WTC11 (cell line): ENCODE results near the gene HDAC8. TPM values are rescaled to one million over a fixed set of nuclear protein-coding genes. Genes with fewer than 3 reads are reported as not detected.

Experiments
- ATAC-seq: fragments of 200-7000 bp; cut with Tn5 transposase; 2 replicates; pipeline ENCODE4 v1.10.0; 2021; ENCODE audit warnings: mild to moderate bottlenecking, moderate library complexity
- CTCF ChIA-PET: fragments of 300-600 bp; sonication (Branson Sonifier 250); formaldehyde crosslinking; loops from one replicate; lab custom pipeline; 2021; ENCODE audit warnings: antibody characterized with exemption; lab: Charles Lee
- POLR2A ChIA-PET: fragments of 350-600 bp; sonication (Branson Sonifier 250); formaldehyde crosslinking; loops from one replicate; lab custom pipeline; 2021; ENCODE audit warnings: antibody characterized with exemption; lab: Charles Lee
- DNase-seq: peaks from one replicate; pipeline ENCODE4 v3.0.0; 2021; ENCODE audit warnings: low spot score
- H3K27ac Mint-ChIP-seq: 2 replicates; pipeline ENCODE4 v1.8.0; 2021; ENCODE audit warnings: mixed read lengths
- H3K27me3 Mint-ChIP-seq: 2 replicates; pipeline ENCODE4 v1.8.0; 2021; ENCODE audit warnings: low read depth, mild to moderate bottlenecking, moderate library complexity, mixed read lengths
- H3K36me3 Mint-ChIP-seq: 2 replicates; pipeline ENCODE4 v1.8.0; 2021; ENCODE audit warnings: mixed read lengths
- H3K4me1 Mint-ChIP-seq: 2 replicates; pipeline ENCODE4 v1.8.0; 2022; ENCODE audit warnings: mixed read lengths
- H3K4me3 Mint-ChIP-seq: 2 replicates; pipeline ENCODE4 v1.8.0; 2021; ENCODE audit warnings: mild to moderate bottlenecking, moderate library complexity, mixed read lengths
- H3K9me3 Mint-ChIP-seq: 2 replicates; pipeline ENCODE4 v1.8.0; 2021; ENCODE audit warnings: mixed read lengths
- ATF1 ChIP-seq: sonication (generic); formaldehyde crosslinking; IDR thresholded peaks from 2 replicates; pipeline ENCODE4 v1.8.1; 2023; ENCODE audit warnings: mild to moderate bottlenecking, moderate library complexity, missing genetic modification reagents
- ATF2 ChIP-seq: sonication (generic); formaldehyde crosslinking; IDR thresholded peaks from 2 replicates; pipeline ENCODE4 v1.8.1; 2022; ENCODE audit warnings: low read depth, missing genetic modification reagents, borderline replicate concordance
- CREM ChIP-seq: sonication (generic); formaldehyde crosslinking; IDR thresholded peaks from 2 replicates; pipeline ENCODE4 v1.8.1; 2022; ENCODE audit warnings: mild to moderate bottlenecking, missing genetic modification reagents, moderate library complexity
- ELF4 ChIP-seq: sonication (generic); formaldehyde crosslinking; IDR thresholded peaks from 2 replicates; pipeline ENCODE4 v1.8.1; 2022; ENCODE audit warnings: low read depth, mild to moderate bottlenecking, moderate library complexity, missing genetic modification reagents
- KAT7 ChIP-seq: sonication (generic); formaldehyde crosslinking; IDR thresholded peaks from 2 replicates; pipeline ENCODE4 v1.8.1; 2023; ENCODE audit warnings: missing genetic modification reagents, mild to moderate bottlenecking, borderline replicate concordance
- NFE2L1 ChIP-seq: sonication (generic); formaldehyde crosslinking; IDR thresholded peaks from 2 replicates; pipeline ENCODE4 v1.8.1; 2023; ENCODE audit warnings: missing genetic modification reagents
- NR3C1 ChIP-seq: sonication (generic); formaldehyde crosslinking; conservative IDR thresholded peaks from 2 replicates; pipeline ENCODE4 v1.8.1; 2023; ENCODE audit warnings: low read depth, mild to moderate bottlenecking, missing genetic modification reagents
- PRDM15 ChIP-seq: sonication (generic); formaldehyde crosslinking; IDR thresholded peaks from 2 replicates; pipeline ENCODE4 v1.8.0; 2022; ENCODE audit warnings: missing genetic modification reagents
- TEAD1 ChIP-seq: sonication (generic); formaldehyde crosslinking; IDR thresholded peaks from 2 replicates; pipeline ENCODE4 v1.8.0; 2022; ENCODE audit warnings: mild to moderate bottlenecking, missing genetic modification reagents
- ZBTB21 ChIP-seq: sonication (generic); formaldehyde crosslinking; IDR thresholded peaks from 2 replicates; pipeline ENCODE4 v1.8.1; 2023; ENCODE audit warnings: mild to moderate bottlenecking, missing genetic modification reagents, borderline replicate concordance
- ZNF219 ChIP-seq: sonication (generic); formaldehyde crosslinking; IDR thresholded peaks from 2 replicates; pipeline ENCODE4 v1.8.0; 2023; ENCODE audit warnings: missing genetic modification reagents, mild to moderate bottlenecking, borderline replicate concordance
- ZNF423 ChIP-seq: fragments of 250-450 bp; sonication (Bioruptor Pico); IDR thresholded peaks from 2 replicates; pipeline ENCODE4 v2.1.2; 2022; ENCODE audit warnings: mild to moderate bottlenecking, moderate library complexity
- total RNA-seq: library from RNA; stranded (reverse); gene quantifications from 3 replicates; pipeline ENCODE4 v1.2.3, GENCODE V29; 2021
- TF ChIP-seq, protein P1 (sequence below): sonication (generic); formaldehyde crosslinking; IDR thresholded peaks from 2 replicates; pipeline ENCODE4 v1.8.1; 2023; ENCODE audit warnings: mild to moderate bottlenecking, missing genetic modification reagents, moderate library complexity
- TF ChIP-seq, protein P2 (sequence below): sonication (generic); formaldehyde crosslinking; conservative IDR thresholded peaks from 2 replicates; pipeline ENCODE4 v1.8.1; 2023; ENCODE audit warnings: mild to moderate bottlenecking, low read depth, missing genetic modification reagents, moderate library complexity

The HDAC8 gene
- total RNA-seq, 1 experiment from 2014 or later, result 22.5 TPM

GRCh38 chrX:72382202-72382595 is 190.4 kb downstream of the HDAC8 start:
- no peak overlapping the region for H3K4me3 Mint-ChIP-seq

GRCh38 chrX:72381439-72382201 is 191.0 kb downstream of the HDAC8 start:
- no peak for ATAC-seq
- no peaks in the 10 kb centered on the region for H3K36me3 Mint-ChIP-seq
- ChIA-PET POLR2A (no interaction called here), CTCF (interaction anchor here (1.3 to 1.5 kb wide), 2 partner anchors 27 to 84 kb away, joined by 3 to 6 read pairs; no protein-coding TSS in a partner anchor)
- H3K27me3 Mint-ChIP-seq, result no peaks in the 10 kb centered on the region
- no peaks in the 10 kb centered on the region for H3K9me3 Mint-ChIP-seq
- H3K4me3 Mint-ChIP-seq, result no peak overlapping the region
- TF ChIP-seq ELF4 (CRISPR knock-in tag) (no peak), ZBTB21 (no peak), ATF2 (CRISPR knock-in tag) (no peak), KAT7 (no peak), ATF1 (no peak), NR3C1 (no peak), ZNF219 (CRISPR knock-in tag) (no peak), CREM (no peak)
- H3K4me1 Mint-ChIP-seq, result peaks cover 9% of the 10 kb centered on the region
- no peak overlapping the region for H3K27ac Mint-ChIP-seq
- no peak for DNase-seq

More at GRCh38 chrX:72382202-72382595, 190.4 kb downstream of the HDAC8 start:
- Mint-ChIP-seq H3K27ac (no peak overlapping the region), H3K36me3 (no peaks in the 10 kb centered on the region), H3K9me3 (no peaks in the 10 kb centered on the region), H3K27me3 (no peaks in the 10 kb centered on the region), H3K4me1 (peaks cover 12% of the 10 kb centered on the region)
- POLR2A ChIA-PET, result no interaction called here
- no peak for TF ChIP-seq NFE2L1 (CRISPR knock-in tag)
- TF ChIP-seq, protein P1, sequence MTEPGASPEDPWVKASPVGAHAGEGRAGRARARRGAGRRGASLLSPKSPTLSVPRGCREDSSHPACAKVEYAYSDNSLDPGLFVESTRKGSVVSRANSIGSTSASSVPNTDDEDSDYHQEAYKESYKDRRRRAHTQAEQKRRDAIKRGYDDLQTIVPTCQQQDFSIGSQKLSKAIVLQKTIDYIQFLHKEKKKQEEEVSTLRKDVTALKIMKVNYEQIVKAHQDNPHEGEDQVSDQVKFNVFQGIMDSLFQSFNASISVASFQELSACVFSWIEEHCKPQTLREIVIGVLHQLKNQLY (CRISPR knock-in tag), result no peak
- TF ChIP-seq ZNF423 (CRISPR knock-in tag), result no peak
- TF ChIP-seq, protein P2, sequence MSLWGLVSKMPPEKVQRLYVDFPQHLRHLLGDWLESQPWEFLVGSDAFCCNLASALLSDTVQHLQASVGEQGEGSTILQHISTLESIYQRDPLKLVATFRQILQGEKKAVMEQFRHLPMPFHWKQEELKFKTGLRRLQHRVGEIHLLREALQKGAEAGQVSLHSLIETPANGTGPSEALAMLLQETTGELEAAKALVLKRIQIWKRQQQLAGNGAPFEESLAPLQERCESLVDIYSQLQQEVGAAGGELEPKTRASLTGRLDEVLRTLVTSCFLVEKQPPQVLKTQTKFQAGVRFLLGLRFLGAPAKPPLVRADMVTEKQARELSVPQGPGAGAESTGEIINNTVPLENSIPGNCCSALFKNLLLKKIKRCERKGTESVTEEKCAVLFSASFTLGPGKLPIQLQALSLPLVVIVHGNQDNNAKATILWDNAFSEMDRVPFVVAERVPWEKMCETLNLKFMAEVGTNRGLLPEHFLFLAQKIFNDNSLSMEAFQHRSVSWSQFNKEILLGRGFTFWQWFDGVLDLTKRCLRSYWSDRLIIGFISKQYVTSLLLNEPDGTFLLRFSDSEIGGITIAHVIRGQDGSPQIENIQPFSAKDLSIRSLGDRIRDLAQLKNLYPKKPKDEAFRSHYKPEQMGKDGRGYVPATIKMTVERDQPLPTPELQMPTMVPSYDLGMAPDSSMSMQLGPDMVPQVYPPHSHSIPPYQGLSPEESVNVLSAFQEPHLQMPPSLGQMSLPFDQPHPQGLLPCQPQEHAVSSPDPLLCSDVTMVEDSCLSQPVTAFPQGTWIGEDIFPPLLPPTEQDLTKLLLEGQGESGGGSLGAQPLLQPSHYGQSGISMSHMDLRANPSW (CRISPR knock-in tag), result no peak
- no peak for TF ChIP-seq PRDM15 (CRISPR knock-in tag)
- no peak for TF ChIP-seq TEAD1 (CRISPR knock-in tag)
- DNase-seq (no peak), ATAC-seq (no peak)
- CTCF ChIA-PET, result interaction anchor here (1.3 to 1.5 kb wide), 2 partner anchors 27 to 84 kb away, joined by 3 to 6 read pairs; no protein-coding TSS in a partner anchor
